Activated CD8-positive, alpha-beta memory T cell treated with anti-CD3 and anti-CD28 coated beads for 48 hours (primary cell): ENCODE results near the gene LRCH4.

Source experiments
- DNase-seq, 3 experiments: peaks; one replicate each; pipeline ENCODE4 v3.0.0-alpha.2; 2020; ENCODE audit warnings: low read depth in 2 of 3, low spot score in 2 of 3

Gene LRCH4, protein sequence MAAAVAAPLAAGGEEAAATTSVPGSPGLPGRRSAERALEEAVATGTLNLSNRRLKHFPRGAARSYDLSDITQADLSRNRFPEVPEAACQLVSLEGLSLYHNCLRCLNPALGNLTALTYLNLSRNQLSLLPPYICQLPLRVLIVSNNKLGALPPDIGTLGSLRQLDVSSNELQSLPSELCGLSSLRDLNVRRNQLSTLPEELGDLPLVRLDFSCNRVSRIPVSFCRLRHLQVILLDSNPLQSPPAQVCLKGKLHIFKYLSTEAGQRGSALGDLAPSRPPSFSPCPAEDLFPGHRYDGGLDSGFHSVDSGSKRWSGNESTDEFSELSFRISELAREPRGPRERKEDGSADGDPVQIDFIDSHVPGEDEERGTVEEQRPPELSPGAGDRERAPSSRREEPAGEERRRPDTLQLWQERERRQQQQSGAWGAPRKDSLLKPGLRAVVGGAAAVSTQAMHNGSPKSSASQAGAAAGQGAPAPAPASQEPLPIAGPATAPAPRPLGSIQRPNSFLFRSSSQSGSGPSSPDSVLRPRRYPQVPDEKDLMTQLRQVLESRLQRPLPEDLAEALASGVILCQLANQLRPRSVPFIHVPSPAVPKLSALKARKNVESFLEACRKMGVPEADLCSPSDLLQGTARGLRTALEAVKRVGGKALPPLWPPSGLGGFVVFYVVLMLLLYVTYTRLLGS

GRCh38 chr7:100585511-100586265 lies at the start of gene LRCH4:
Gene LRCH4, minus strand, starts transcription at chr7:100586129. Its CDS starts 29 bp downstream, at chr7:100586100.
- no peak for DNase-seq

DNA sequence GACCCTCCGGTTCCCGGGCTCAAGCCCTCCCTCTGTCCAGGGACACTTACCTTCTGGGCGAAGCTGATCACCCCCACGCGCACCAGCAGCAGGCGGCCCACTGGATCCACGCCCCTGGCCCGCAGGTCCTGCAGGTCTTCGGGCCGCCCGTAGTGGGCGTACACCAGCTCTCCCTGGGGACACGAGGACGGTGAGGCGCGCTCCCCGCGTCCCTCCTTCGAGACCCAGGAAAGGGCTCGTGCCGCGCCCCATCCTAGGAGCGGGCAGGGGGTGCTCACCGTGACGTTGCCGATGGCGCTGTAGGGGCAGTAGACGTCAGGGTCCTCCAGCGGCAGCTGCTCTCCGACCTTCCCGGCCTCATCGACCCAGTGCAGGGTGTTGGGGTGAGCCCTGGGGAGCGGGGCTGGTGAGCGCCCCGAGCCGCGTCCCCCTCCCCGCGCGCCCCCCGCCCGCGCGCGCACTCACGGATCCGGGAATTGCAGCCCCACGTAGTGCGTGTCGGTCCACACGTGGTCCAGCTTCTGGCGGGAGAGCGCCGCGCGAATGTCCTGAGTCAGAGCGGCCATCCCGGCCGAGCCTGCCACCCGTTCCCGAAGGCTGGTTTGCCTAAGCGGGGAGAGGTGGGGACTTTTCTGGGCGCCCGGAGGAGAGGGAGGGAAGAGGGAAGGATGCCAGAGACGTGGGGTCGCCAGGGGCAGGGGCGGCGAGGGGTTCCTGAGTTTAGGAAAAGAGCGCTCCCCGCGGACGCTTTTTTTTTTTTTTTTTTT lies 47.2 kb upstream of the LRCH4 start:
- peak in 2 of 3 experiments; percentile 42 to 51 for DNase-seq

DNA sequence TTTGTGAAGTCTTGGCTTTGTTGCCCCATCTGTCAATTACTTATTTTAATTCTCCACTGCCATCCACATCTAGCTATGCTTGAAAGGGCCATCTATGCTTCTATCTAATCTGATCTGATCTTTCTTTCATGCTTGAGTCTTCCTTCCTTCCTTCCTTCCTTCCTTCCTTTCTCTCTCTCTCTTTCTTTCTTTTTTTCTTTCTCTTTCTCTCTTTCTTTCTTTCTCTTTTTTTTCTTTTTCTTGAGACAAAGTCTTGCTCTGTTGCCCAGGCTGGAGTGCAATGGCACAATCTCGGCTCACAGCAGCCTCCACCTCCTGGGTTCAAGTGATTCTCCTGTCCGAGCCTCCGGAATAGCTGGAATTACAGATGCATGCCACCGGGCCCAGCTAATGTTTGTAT lies 44.1 kb upstream of the LRCH4 start:
- DNase-seq: no peak

DNA sequence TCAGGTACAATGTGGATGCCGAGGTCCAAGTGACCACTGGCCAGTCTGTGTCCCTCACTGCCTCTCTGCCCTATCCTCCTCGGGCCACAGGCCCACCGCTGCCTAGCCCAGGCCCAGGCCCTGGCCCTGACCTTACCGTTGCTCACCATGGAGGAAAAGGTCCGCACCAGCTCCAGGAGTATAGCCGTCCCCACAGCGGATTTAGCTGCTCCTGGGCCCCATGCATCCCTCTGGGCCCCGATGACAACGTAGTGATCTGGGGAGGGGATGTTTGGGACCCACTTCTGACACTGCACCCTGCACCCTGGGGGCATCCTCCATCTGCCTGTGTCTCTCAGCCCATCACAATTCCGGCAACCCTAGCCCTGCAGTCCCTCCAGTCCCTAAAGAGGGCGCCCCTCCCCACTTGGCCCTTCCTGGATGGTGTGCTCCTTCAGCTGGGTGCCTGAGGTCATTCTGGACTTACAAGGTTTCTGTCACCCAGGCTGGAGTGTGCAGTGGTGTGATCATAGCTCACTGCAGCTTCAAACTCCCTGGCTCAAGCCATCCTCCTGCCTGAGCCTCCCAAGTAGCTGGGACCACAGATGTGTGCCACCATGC lies 43.3 kb upstream of the LRCH4 start:
- DNase-seq: no peak

DNA sequence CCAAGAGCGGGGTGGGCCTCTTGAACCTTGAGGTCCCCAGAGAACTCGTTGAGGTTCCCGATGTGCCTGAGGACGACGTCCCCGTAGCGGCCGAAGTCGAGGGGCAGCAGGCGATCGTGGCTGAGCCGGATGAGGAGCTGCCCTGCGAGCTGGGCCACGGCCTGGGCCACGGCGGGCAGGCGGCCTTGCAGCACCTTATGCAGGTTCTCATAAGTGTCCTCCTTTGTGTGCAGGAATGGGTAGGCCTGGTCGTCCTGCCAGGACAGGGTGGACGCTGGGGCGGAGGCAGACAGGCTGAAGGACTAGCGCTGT lies 41.3 kb upstream of the LRCH4 start:
- no peak for DNase-seq

DNA sequence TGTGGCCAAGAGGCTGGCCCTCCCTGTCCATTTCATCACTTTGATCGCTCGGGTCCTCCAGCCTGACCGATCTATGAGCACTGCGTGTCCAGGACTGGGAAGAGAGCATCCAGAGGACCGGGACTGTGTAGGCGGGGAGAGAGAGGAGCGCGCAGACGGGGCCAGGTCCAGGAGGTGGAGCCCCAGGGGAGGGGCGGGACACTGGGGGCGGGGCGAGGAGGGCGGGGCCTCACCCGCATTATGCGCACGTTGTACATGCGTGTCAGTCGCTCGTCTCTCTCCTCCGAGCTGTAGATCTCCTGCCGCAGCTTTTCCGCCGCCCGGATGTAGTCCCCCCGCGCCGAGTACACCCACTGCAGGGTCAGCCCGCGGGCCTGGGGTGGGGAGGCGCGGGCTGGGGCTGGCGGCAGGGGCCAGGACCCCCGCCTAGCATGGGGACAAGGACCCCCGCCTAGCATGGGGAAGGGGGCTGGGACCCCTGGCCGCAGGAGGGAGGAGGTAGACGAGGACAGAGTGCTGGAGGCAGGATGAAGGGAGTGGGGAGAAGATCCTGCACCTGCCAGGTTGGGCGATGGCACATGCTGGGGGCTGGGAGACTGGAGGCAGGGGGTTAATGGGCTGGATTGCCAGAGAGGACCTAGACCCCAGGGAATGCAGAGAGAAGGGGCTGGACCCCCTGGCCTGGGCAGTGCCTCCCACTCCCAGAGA lies 40.8 kb upstream of the LRCH4 start:
- DNase-seq: peak; percentile 77 to 79 (median 78)

GRCh38 chr7:100626055-100626454 lies 40.1 kb upstream of the LRCH4 start:
- no peak for DNase-seq

GRCh38 chr7:100623951-100624824 lies 38.3 kb upstream of the LRCH4 start:
- no peak for DNase-seq

DNA sequence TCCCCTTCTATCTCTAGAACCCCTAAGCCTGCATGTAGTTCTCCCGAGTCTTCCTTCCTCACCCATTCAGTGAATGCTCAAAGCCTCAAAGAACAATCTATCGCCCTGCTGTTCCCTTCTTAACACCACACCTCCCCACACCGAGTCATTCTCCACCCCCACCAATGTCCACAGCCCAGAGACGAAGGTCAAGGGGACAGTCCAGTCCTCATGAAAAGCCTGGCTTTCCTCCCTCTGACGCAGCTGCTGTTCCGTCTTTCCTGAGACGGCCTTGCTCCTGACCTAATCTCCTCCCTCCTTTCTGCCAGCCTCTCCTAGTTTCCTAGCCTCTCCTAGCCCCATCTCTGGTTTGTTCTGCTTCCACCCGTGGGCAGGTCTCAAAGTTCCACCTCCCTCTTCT lies 35.6 kb upstream of the LRCH4 start:
- DNase-seq: no peak

DNA sequence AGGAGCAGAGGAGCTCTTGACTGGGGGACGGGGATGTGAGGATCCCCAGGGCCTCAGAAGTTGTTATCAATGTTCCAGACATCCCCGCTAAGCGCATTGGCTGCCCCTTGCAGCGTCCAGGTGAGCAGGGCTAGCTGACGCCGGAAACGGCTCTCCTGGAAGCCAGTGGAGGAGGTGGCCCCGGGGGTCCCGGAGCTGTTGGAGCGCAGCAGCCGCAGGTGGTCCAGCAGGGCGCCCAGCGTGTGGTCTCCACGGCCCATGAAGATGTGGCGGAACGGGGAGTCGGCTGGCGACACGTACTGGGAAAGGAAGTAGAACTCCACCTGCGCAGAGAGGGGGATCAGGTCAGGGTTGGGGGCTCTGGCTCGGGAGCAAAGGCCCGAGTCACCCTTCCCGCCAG lies 34.9 kb upstream of the LRCH4 start:
- no peak for DNase-seq

GRCh38 chr7:100620239-100620638 lies 34.3 kb upstream of the LRCH4 start:
- DNase-seq: no peak

DNA sequence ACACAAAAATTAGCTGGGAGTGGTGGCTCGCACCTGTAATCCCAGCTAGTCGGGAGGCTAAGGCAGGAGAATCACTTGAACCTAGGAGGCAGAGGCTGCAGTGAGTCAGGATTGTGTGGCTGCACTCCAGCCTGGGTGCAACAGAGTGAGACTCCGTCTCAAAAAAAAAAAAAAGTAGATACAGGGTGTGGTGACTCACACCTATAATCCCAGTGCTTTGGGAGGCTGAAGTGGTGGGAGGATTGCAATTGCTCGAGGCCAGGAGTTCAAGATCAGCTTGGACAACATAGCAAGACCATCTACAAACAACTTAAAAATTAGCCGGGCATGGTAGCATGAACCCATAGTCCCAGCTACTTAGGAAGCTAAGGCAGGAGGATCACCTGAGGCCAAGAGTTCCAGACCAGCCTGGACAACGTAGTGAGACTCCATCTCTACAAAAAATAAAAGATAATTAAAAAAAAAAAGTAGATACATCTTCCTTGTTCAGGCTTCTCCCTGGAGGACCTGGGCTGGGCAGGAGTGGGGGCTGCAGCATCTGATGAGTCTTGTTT lies 28.5 kb upstream of the LRCH4 start:
- no peak for DNase-seq

GRCh38 chr7:100613412-100614175 lies 27.7 kb upstream of the LRCH4 start:
- DNase-seq: no peak

GRCh38 chr7:100612730-100613390 lies 26.9 kb upstream of the LRCH4 start:
- no peak for DNase-seq

DNA sequence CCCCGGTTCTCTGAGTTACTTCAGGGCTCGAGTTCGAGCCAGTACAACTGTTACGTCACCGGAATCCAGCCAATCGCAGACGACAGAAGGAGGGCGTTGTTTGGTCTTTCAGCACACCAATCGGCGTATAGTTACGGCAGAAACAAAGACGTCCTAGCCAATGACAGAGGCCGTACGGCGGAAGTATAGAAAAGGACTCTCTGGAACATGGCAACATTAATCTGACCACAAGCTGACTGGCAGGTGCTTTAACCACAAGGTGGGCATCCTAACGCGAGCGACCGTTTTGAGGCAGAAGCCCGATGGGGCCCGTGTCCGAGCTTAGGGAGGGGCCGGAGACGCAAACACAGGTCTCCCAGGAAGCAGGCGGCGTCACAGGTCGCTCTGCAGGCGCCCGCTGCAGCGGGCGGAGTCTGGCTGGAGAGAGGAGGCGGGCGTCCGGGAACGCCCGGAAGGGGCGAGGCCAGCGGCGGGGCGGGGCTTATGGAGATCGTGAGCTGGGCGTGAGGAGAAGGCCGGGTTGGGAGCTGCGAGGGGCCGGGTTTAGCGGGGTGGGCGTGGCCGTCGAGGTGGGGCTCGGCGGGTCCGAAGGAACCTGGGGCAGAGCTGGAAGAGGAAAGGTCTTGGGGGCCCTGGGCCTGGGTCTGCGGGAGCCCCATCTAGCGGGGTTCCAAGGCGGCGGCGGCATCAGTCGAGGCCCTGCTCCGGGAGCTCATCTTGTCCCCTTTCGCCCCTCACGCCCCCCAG lies 26.2 kb upstream of the LRCH4 start, which contains the start of gene MOSPD3:
Gene MOSPD3, plus strand, starts transcription at position 558 of the 747 bp plus-strand sequence. CDS start 252 bp downstream, outside the sequence.
- DNase-seq: peak; percentile 95 to 98 (median 97)

GRCh38 chr7:100609958-100610357 lies 24.0 kb upstream of the LRCH4 start:
- DNase-seq: no peak

DNA sequence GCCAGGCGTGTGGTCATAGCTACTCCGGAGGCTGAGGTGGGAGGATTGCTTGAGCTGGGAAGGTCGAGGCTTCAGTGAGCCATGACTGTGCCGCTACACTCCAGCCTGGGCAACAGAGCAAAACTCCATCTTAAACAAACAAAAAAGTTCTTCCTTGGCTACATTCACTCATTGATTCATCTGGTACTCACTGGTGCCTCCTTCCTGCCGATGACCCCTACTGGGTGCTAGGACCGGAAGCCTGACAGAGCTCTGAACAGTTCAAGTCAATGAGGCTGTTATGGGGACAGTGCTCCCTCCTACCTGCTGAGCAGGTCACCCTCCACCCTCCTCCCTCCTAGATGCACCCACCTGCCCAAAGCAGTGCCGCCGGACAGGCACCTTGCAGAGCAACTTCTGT lies 21.2 kb upstream of the LRCH4 start:
- no peak for DNase-seq
